GM21619 (cell line): Measurements from ENCODE around the gene LRP8.

Experiments used
- ATAC-seq: cut with Tn5 transposase; IDR thresholded peaks from one replicate; pipeline ENCODE4 v1.9.1; 2021; ENCODE audit not compliant: unreplicated experiment

LRP8 gene

DNA sequence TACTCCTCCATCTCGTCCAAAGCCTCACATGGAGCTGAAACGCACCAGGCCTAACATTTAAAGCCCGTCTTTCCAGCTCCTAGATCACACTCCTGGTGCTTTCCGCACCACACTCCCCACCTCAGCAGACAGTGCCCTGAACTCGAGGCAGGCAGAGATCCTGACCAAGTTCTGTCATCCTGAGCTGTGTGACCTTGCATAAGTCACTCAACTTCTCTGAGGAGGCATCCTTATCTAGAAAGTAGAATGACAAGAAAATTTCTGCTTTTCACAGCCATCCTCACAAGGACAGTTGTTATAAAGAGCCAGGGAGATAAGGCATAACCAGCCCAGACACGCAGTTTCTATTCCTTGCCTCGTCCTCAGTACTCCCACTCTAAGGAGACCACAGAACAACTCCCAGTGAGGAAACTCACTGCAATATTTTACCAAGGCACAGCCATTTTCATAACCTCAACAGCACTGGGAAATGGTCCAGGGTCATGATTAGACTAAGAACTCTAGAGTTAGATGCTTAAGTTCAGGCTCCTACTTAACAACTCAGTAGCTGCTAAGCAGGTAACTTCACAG lies 3.1 kb downstream of the LRP8 start:
- ATAC-seq: no peak

- no peak for ATAC-seq
Measured at GRCh38 chr1:53324321-53324720, 3.5 kb downstream of the LRP8 start.

- no peak for ATAC-seq
Measured at GRCh38 chr1:53323316-53323715, 4.6 kb downstream of the LRP8 start.

DNA sequence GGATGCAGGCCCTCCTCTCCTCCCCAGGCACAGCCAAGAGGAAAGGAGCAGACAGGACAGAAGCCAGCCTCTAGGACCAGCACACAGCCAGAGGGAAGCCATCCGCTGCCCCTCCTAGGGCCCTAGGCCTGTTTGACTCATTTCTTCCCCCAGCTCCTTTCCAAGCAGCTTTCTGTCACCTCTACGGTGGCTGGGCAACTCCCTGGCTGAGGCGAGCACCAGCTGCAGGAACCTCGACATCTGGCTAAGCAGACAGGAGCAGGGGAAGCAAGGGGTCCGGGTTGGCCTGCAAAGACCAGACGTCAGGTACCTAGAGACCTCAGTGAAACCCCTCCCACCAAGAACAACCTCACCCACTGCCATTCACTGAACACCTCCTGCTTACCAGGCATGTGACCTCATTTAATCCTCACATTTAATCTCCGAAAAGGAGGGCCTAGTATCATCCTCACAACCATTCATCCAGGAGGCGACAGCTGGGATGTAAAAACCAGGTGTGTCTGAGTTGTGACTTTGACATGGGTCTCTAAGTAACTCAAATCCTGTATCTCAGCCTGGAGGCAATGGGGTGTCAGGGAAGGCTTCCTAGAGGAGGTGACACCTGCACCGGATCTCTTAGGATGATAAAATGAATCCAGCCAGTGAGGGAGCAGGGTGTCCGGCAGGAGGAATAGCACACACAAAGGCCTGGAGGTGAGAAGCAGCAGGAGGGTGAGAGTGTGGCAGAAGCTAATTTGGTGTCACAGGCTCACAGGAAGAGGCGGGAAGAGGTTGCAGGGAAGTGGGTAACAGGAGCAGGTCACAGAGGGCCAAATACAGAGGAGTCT lies 5.9 kb downstream of the LRP8 start:
- ATAC-seq: no peak

DNA sequence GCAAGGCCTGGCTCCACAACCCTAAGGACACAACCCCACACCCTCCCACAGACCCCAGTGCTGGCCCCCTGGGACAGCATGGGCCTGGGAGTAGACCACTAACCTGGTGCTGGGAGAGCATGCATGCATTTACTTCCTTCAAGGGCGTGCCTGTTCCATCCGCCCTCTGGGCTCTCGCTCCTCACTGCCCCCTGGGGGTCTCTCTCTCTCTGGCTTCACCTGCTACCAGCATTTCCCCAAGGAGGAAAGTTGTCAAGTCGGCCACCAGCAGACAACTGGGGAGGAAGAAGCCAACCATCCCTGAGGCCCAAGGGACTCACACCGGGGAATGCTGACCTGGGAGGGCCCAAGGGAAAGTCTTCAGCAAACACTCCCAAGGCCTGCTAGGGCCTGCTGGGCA lies 6.5 kb downstream of the LRP8 start:
- ATAC-seq: no peak

- no peak for ATAC-seq
Measured at GRCh38 chr1:53320646-53321045, 7.2 kb downstream of the LRP8 start.

GRCh38 chr1:53319296-53320101 lies 8.4 kb downstream of the LRP8 start:
- ATAC-seq: no peak

DNA sequence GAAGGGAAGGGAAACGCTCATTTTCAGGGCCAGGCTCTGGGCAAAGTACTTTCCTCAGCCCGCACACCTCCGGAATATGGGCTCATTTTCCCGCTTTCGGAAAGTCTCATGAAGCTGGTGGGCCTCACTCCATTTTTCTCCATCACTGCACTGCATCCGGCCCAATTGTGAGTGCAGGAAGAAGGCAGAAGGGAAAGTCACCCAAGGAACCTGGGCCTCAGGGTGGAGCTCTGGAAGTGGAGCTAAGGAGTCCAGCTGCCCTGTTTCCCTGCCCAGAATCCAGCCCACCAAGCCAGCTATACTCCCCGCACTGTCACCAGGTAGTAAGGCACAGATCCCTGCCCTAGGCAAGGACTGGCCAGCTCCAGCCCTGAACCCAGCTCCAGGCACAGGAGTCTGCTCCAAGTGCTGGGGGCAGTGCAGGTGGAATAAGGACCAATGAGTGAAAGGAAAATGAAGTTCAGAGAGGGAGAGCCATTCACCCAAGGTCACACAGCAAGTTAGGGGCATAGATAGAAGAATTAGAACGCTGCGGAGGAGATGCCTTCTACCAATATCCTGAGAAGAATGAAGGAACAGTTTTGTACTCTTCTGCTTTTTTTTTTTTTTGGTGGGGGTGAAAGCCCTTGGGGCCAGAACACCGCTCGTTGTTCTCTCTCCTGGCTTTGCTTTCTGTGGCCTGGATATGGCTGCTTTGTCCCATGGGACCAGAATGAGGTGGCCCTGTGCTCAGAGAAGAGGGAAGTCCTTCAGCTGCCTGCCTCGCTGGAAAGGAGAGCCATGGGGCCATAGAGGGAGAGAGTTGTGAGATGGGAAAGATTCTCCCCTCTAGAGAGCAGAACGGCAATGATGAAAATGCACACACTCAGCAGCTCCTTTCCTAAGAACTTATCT lies 10.0 kb downstream of the LRP8 start:
- ATAC-seq: no peak

GRCh38 chr1:53316766-53317581 lies 10.9 kb downstream of the LRP8 start:
- no peak for ATAC-seq

- no peak for ATAC-seq
Measured at GRCh38 chr1:53316424-53316765, 11.5 kb downstream of the LRP8 start.

GRCh38 chr1:53315456-53316423 lies 12.1 kb downstream of the LRP8 start:
- no peak for ATAC-seq

DNA sequence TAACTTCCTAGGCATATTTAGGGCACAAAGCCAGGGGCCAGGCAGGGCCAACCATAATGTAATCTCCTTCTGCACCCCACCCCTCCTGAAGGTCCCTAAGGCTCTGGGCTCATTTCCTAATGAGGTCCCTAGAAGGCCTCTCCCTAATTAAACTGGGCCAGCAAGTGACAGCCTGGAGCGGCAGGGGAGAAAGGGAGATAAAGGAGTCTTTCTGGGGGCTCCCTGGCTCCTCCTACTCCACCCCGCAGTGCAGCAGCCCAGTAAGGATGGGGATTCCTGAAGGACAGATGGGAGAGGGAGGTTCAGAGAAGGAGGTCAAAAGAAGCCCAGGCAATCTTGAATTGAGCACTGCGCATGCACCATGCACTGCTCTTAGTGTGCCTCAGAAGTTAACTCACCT lies 12.8 kb downstream of the LRP8 start:
- ATAC-seq: no peak

DNA sequence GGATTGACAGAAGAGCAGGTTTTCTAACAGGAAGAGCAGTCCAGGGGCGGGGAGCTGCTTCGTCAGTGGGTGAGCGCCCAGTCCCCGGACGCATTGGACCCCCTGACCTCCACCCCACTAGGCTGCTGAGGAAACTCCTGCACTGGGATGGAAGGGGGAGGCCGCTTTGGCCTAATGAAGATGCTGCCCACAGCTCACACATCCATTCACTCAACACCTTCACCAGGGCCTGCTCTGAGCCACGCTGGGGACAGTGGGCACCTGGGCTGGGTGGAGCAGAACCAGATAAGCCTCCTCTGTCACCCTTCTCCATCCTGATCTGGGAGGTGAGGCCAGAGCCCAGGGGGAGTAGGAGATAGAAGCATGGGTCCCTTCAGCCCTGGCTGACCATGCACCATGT lies 13.3 kb downstream of the LRP8 start:
- ATAC-seq: no peak

DNA sequence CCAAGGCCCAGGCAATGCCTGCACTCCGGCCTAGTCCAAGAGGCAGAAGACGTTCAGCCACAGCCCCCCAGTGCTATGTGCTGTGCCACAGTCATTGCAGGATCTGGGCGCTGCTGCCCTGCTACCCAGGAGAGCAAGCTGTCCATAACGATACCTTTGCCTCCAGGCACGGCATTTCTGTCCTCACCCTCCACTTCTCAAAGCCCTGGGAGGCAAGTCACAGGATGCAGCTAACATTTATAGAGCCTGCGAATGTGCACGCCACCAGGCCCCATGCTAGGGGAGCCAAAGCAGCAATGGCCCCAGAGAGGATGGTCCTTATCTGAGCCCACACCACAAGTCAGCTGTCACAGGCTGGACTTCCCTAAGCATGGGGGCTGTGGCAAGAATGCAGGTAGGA lies 13.8 kb downstream of the LRP8 start:
- ATAC-seq: no peak

DNA sequence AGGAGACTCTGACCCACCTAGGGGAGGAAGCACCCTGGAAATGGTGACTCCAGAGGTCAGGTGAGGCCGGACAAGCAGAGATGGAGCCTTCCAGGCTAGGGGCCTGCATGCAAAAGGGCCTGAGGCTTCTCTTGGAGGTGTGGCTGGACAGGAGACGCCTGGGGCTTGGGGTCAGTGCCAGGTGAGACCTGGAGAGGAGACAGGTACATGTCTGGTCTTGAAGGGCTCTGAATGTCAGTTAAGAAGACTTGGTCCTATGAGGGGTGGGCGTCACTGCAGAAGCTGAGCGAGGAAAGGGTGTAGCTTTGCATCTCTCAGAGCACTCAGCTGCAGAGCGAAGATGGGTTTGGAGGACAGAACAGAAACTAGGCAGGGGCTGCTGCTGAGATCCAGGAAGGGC lies 14.3 kb downstream of the LRP8 start:
- ATAC-seq: no peak

DNA sequence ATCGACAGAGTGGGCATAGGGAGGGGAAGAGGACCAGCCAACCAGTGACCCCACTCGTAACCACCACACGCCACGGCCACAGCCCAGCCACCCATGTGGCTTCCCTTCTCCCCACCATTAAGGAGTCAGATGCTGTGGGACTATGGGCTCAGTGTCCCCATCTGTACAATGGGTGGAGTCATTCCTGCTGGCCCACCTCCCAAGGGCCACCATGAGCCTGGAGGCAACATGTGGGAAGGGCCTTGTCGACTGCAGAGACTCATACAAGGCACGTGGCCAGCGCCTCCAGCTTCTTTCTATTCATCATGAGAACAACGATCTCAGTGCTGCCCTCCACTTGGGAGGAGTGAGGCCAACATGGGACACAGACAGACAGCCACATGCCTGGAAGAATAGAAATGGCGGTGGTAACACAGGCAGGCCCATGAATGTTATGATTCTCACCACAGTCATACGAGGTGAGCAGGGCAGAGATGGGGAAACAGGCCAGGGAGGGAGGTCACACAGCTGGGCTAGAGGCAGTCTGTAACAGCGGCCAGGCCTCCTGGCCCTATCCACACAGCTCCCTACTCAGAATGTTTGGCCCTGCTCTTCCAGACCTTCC lies 16.1 kb downstream of the LRP8 start:
- no peak for ATAC-seq

DNA sequence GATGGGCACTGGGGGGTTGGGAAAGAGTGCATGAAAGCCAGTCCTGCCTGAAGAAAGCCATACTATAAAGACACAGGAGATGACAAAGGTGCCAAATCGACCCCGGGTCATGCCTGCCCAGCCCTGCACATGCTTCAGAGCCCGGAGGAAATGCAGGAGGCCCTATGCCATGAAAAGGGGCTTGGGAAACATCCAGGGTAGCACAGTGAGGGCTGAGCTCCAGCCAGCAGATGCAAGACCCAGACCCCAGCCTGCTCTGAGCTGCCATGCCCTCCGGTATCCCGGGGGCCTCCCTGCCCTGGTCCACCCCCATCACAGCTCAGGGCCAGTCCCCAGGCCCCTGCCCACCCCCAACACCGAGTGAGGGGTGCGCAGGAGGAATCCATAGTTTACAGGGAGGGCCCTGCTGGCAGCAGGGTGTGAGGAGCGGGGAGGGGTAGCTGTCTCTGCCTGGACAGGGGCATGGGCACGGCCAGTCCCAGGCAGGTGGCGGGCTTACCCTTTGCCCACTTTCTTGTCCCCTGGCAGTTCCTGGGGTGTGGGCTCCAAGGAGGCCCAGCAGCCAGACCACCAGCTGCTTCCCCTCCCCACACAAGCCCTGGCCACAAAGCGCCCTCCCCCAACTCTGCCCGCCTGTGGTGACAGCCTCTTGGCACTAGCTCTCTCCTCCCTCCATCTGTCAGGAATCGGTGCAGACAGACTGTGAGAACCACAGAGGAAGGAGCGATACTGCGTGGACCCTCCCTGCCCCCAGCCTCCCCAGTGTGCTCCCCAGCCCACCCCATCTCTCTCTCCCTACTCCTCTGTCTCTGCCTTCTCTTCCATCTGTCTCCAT lies 16.8 kb downstream of the LRP8 start:
- no peak for ATAC-seq

DNA sequence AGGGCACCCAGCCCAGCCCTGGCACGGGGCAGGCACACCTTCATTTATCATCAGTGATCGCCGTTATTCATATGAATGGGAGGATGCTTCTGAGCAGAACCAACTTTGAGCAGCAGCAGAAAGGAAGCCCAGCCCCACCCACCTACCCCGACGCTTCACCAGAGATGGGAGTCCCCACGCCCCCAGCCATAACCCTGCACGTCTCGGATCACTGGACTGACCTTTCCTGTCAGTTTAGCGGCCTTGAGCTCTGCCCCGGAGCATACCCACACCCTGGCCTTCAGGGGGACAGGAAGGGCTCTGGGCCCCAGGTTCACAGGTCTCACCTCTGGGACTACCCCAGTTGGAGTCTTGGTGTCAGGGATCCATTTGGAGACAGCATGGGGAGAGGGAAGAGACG lies 18.1 kb downstream of the LRP8 start:
- no peak for ATAC-seq
